Measurements from ENCODE around the gene AGBL5. TPM values are rescaled to one million over a fixed set of nuclear protein-coding genes. Genes with fewer than 3 reads are reported as not detected.

The AGBL5 gene
- total RNA-seq, 2 experiments from 2014 or later = 37.4 to 42.0 TPM

DNA sequence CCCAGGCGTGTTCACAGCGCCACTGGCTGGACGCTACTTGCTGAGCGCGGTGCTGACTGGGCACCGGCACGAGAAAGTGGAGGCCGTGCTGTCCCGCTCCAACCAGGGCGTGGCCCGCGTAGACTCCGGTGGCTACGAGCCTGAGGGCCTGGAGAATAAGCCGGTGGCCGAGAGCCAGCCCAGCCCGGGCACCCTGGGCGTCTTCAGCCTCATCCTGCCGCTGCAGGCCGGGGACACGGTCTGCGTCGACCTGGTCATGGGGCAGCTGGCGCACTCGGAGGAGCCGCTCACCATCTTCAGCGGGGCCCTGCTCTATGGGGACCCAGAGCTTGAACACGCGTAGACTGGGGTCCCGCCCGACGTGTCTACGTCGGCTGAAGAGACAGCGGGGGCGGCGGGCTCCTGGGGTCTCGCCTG lies 34.2 kb downstream of the AGBL5 start:
- peak overlapping the region; percentile 88; the same call in 1 of the 2 replicates for H2AFZ ChIP-seq (ENCODE audit: low read length)
- intact Hi-C loops (cut with micrococcal nuclease; ENCODE audit: unreplicated experiment) = loop anchor here (1.0 to 2.0 kb wide), 5 partner anchors 14 to 127 kb away; partner anchors contain the start of genes AGBL5, ATRAID, OST4 and SLC5A6
- no peak overlapping the region for H3K27ac ChIP-seq (ENCODE audit: low read depth, low read length, poor library complexity, severe bottlenecking)
- H3K4me3 ChIP-seq (ENCODE audit: low read depth, low read length, poor library complexity, severe bottlenecking) = peak overlapping the region; percentile 73
- ChIA-PET CTCF (ENCODE audit: unreplicated experiment) (interaction anchor here (0.6 kb wide), 1 partner anchor 165 kb away, joined by 4 read pairs; no protein-coding TSS in a partner anchor), POLR2A (interaction anchor here (1.1 kb wide), 1 partner anchor 42 kb away, joined by 3 read pairs; no protein-coding TSS in a partner anchor)
- H3K4me1 ChIP-seq (ENCODE audit: insufficient read depth, low read length, poor library complexity, severe bottlenecking) = peaks cover 51% of the 10 kb centered on the region
- BruUV-seq (replicated peaks) = no TSS peak
- no peak for TF ChIP-seq EZH2phosphoT487 (IDR thresholded peaks at IDR 0.05; ENCODE audit: borderline replicate concordance, low read depth, low read length)
- no peak for TF ChIP-seq CTCF (conservative IDR thresholded peaks at IDR 0.05; ENCODE audit: low read length)
- no peak for DNase-seq (ENCODE audit: low spot score)
- no peaks in the 10 kb centered on the region for H4K20me1 ChIP-seq (ENCODE audit: insufficient read depth, low read length)
- no peaks in the 10 kb centered on the region for H3K9me3 ChIP-seq (ENCODE audit: low read length)
- no peaks in the 10 kb centered on the region for H3K79me2 ChIP-seq (ENCODE audit: insufficient read depth, low read depth, low read length)
- H3K9me2 ChIP-seq (ENCODE audit: insufficient read depth, low read length) = no peaks in the 10 kb centered on the region
- H3K36me3 ChIP-seq (ENCODE audit: insufficient read depth, low read length) = no peaks in the 10 kb centered on the region
- peak overlapping the region; percentile 98 for H3K4me2 ChIP-seq (ENCODE audit: low read length)

DNA sequence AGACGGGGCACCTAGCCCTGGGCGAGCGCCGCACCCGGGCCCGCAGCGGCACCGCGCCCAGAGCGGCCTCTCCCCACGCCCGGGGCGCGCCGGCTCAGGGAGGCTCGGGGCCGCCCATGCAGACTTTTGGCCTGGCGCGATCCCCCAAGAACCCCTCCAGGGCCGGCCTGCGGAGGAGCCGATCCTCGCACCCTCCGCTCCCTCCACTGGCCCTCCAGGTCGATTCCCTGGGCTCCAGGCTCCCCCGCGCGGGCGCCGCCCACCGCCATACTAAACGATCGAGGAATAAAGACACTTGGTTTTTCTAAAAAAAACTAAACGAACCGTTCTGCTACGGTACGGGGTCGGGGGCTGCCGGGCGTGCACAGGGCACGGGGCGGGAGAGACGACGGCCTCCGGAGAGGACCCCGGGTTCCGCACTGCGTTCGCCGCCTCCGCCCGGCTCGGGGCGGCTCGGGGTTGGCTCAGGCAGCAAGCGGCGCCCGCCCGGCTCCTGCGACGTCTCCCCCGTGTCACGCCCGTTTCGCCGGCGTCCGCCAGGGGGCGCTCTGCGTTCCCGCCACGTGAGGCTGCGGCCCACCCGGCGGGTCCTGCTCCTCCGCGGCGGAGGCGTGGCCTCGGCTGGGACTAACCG lies 34.7 kb downstream of the AGBL5 start:
- peaks cover 46% of the 10 kb centered on the region for H3K4me1 ChIP-seq (ENCODE audit: insufficient read depth, low read length, poor library complexity, severe bottlenecking)
- no peaks in the 10 kb centered on the region for H3K79me2 ChIP-seq (ENCODE audit: insufficient read depth, low read depth, low read length)
- peak; percentile 97 for DNase-seq (ENCODE audit: low spot score)
- ChIA-PET POLR2A (interaction anchor here (1.1 to 2.0 kb wide), 3 partner anchors 10 to 43 kb away, joined by 3 to 9 read pairs (median 8); no protein-coding TSS in a partner anchor), CTCF (ENCODE audit: unreplicated experiment) (interaction anchor here (0.6 to 0.9 kb wide), 2 partner anchors 45 to 217 kb away, joined by 3 read pairs; no protein-coding TSS in a partner anchor)
- peak overlapping the region; percentile 98 for H3K4me2 ChIP-seq (ENCODE audit: low read length)
- intact Hi-C loops (cut with micrococcal nuclease; ENCODE audit: unreplicated experiment) = loop anchor here (1.0 to 2.0 kb wide), 5 partner anchors 15 to 126 kb away; partner anchors contain the start of genes AGBL5, ATRAID, OST4 and SLC5A6
- H3K27ac ChIP-seq (ENCODE audit: low read depth, low read length, poor library complexity, severe bottlenecking) = peak overlapping the region; percentile 38
- H3K9me2 ChIP-seq (ENCODE audit: insufficient read depth, low read length) = no peaks in the 10 kb centered on the region
- no peaks in the 10 kb centered on the region for H3K36me3 ChIP-seq (ENCODE audit: insufficient read depth, low read length)
- BruUV-seq (replicated peaks) = no TSS peak
- no peak for TF ChIP-seq EZH2phosphoT487 (IDR thresholded peaks at IDR 0.05; ENCODE audit: borderline replicate concordance, low read depth, low read length)
- peak; percentile 79 for TF ChIP-seq CTCF (conservative IDR thresholded peaks at IDR 0.05; ENCODE audit: low read length)
- no peaks in the 10 kb centered on the region for H4K20me1 ChIP-seq (ENCODE audit: insufficient read depth, low read length)
- H3K9me3 ChIP-seq (ENCODE audit: low read length) = no peaks in the 10 kb centered on the region
- H2AFZ ChIP-seq (ENCODE audit: low read length) = peak overlapping the region; percentile 88
- peak overlapping the region; percentile 73 for H3K4me3 ChIP-seq (ENCODE audit: low read depth, low read length, poor library complexity, severe bottlenecking)

Data from OCI-LY7 (cell line).